PC-9 (cell line): Measurements from ENCODE around the gene YPEL1. TPM values are rescaled to one million over a fixed set of nuclear protein-coding genes. Genes with fewer than 3 reads are reported as not detected.

Experiments used
- BruUV-seq: library from RNA; stranded (reverse); fragments of 400-500 nt; replicated peaks from 2 replicates; lab custom pipeline; 2021; lab: Mats Ljungman, UMichigan
- CTCF ChIA-PET: fragments of 300-600 bp; sonication (Branson Sonifier 250); formaldehyde crosslinking; loops from one replicate; lab custom pipeline; 2022; ENCODE audit warnings: antibody characterized with exemption; lab: Charles Lee
- POLR2A ChIA-PET: fragments of 300-600 bp; sonication (Branson Sonifier 250); formaldehyde crosslinking; loops from one replicate; lab custom pipeline; 2022; ENCODE audit warnings: antibody characterized with exemption; ENCODE audit not compliant: unreplicated experiment; lab: Charles Lee
- DNase-seq, 2 experiments: peaks; one replicate each; pipeline versions ENCODE4 v3.0.0 to v3.0.0-alpha.2; 2015 to 2022; ENCODE audit warnings: mixed read lengths in 1 of 2
- H2AFZ ChIP-seq: fragments of 200-600 bp; sonication (generic); 2 replicates; pipeline ENCODE4 v1.8.1; 2017; ENCODE audit warnings: antibody characterized with exemption
- H3F3A ChIP-seq: fragments of 200-600 bp; sonication (generic); 2 replicates; pipeline ENCODE4 v1.8.1; 2017; ENCODE audit warnings: antibody characterized with exemption, mild to moderate bottlenecking, low read depth; ENCODE audit not compliant: insufficient read depth
- H3K27ac ChIP-seq: fragments of 200-600 bp; sonication (generic); 2 replicates; pipeline ENCODE4 v1.6.1; 2016; ENCODE audit warnings: mixed run types
- H3K27me3 ChIP-seq: fragments of 200-600 bp; sonication (generic); 2 replicates; pipeline ENCODE4 v1.6.1; 2016; ENCODE audit warnings: low read depth, mixed run types; ENCODE audit not compliant: insufficient read depth
- H3K36me3 ChIP-seq: fragments of 200-600 bp; sonication (generic); 2 replicates; pipeline ENCODE4 v1.6.1; 2016; ENCODE audit warnings: low read depth, mixed run types
- H3K4me1 ChIP-seq: fragments of 200-600 bp; sonication (generic); replicated peaks from 2 replicates; pipeline ENCODE4 v1.6.1; 2016; ENCODE audit warnings: mixed run types; ENCODE audit not compliant: insufficient read depth
- H3K4me2 ChIP-seq: fragments of 200-600 bp; sonication (generic); 2 replicates; pipeline ENCODE4 v1.6.1; 2017; ENCODE audit warnings: mixed run types
- H3K4me3 ChIP-seq: fragments of 200-600 bp; sonication (generic); 2 replicates; pipeline ENCODE4 v1.6.1; 2016; ENCODE audit warnings: mixed run types
- H3K79me2 ChIP-seq: fragments of 200-600 bp; sonication (generic); 2 replicates; pipeline ENCODE4 v1.6.1; 2017; ENCODE audit warnings: low read depth, mixed run types
- H3K9me2 ChIP-seq: fragments of 200-600 bp; sonication (generic); 2 replicates; pipeline ENCODE4 v1.8.1; 2017; ENCODE audit warnings: mild to moderate bottlenecking; ENCODE audit not compliant: insufficient read depth
- H3K9me3 ChIP-seq: fragments of 200-600 bp; sonication (generic); 2 replicates; pipeline ENCODE4 v1.8.1; 2016; ENCODE audit warnings: low read depth; ENCODE audit not compliant: insufficient read depth
- H4K20me1 ChIP-seq: fragments of 200-600 bp; sonication (generic); 2 replicates; pipeline ENCODE4 v1.8.1; 2017; ENCODE audit not compliant: insufficient read depth
- CTCF ChIP-seq: fragments of 200-600 bp; sonication (generic); conservative IDR thresholded peaks from 2 replicates; pipeline ENCODE4 v1.6.1; 2017; ENCODE audit warnings: mixed run types, antibody characterized with exemption, mild to moderate bottlenecking, moderate library complexity
- EZH2 ChIP-seq: fragments of 200-600 bp; sonication (generic); IDR thresholded peaks from 2 replicates; pipeline ENCODE4 v1.8.0; 2017; ENCODE audit warnings: antibody characterized with exemption, low read depth
- intact Hi-C: fragments of 100-400 bp; cut with micrococcal nuclease; formaldehyde crosslinking; loops from one replicate; pipeline ENCODE4 v1.10.0; 2022; ENCODE audit not compliant: unreplicated experiment
- total RNA-seq: library from RNA; stranded (reverse); gene quantifications from 2 replicates; pipeline ENCODE4 v1.2.3, GENCODE V29; 2021

YPEL1 gene
- total RNA-seq, 1 experiment from 2014 or later: 5.2 TPM

- no TSS peak for BruUV-seq
- no peak overlapping the region for H3K4me3 ChIP-seq
- H2AFZ ChIP-seq: no peak overlapping the region
- no peaks in the 10 kb centered on the region for H3K79me2 ChIP-seq
- no peaks in the 10 kb centered on the region for H3K4me1 ChIP-seq
- no peaks in the 10 kb centered on the region for H3K9me3 ChIP-seq
- POLR2A ChIA-PET: no interaction called here
- no peak overlapping the region for H3K27ac ChIP-seq
- H3K4me2 ChIP-seq: no peak overlapping the region
- no peaks in the 10 kb centered on the region for H4K20me1 ChIP-seq
- H3K27me3 ChIP-seq: no peaks in the 10 kb centered on the region
- TF ChIP-seq EZH2: no peak
- no peak for TF ChIP-seq CTCF
- CTCF ChIA-PET: no interaction called here
- H3F3A ChIP-seq: no peaks in the 10 kb centered on the region
- DNase-seq: no peak
- intact Hi-C loops: no loop called here
- H3K9me2 ChIP-seq: no peaks in the 10 kb centered on the region
- no peaks in the 10 kb centered on the region for H3K36me3 ChIP-seq
Measured at GRCh38 chr22:21741790-21742189, 6.2 kb upstream of the YPEL1 start.

- CTCF ChIA-PET: no interaction called here
Measured at GRCh38 chr22:21741059-21741458, 5.5 kb upstream of the YPEL1 start.

GRCh38 chr22:21739828-21740377, 4.3 kb upstream of the YPEL1 start:
- no peaks in the 10 kb centered on the region for H4K20me1 ChIP-seq
- H3K4me1 ChIP-seq: peaks cover 3% of the 10 kb centered on the region; the same call in 1 of the 2 replicates
- H3K4me2 ChIP-seq: no peak overlapping the region
- no peak overlapping the region for H2AFZ ChIP-seq
- TF ChIP-seq EZH2 (no peak), CTCF (no peak)
- H3K4me3 ChIP-seq: no peak overlapping the region
- H3F3A ChIP-seq: no peaks in the 10 kb centered on the region
- BruUV-seq: no TSS peak
- ChIA-PET POLR2A (no interaction called here), CTCF (no interaction called here)
- H3K9me3 ChIP-seq: no peaks in the 10 kb centered on the region
- no peak overlapping the region for H3K27ac ChIP-seq
- H3K79me2 ChIP-seq: no peaks in the 10 kb centered on the region
- H3K9me2 ChIP-seq: no peaks in the 10 kb centered on the region
- intact Hi-C loops: loop anchor here (10.0 kb wide), 1 partner anchor 125 kb away; the partner anchor contains the start of gene MAPK1
- no peaks in the 10 kb centered on the region for H3K27me3 ChIP-seq
- H3K36me3 ChIP-seq: no peaks in the 10 kb centered on the region
- DNase-seq: no peak

More at GRCh38 chr22:21741059-21741458, 5.5 kb upstream of the YPEL1 start:
- no peaks in the 10 kb centered on the region for H3K36me3 ChIP-seq
- no peaks in the 10 kb centered on the region for H3K27me3 ChIP-seq
- H3F3A ChIP-seq: no peaks in the 10 kb centered on the region
- H3K9me3 ChIP-seq: no peaks in the 10 kb centered on the region
- H3K9me2 ChIP-seq: no peaks in the 10 kb centered on the region
- TF ChIP-seq EZH2 (no peak), CTCF (no peak)
- no peak overlapping the region for H3K27ac ChIP-seq
- no peak for DNase-seq
- no peak overlapping the region for H3K4me2 ChIP-seq
- no peaks in the 10 kb centered on the region for H3K4me1 ChIP-seq
- POLR2A ChIA-PET: no interaction called here
- no peaks in the 10 kb centered on the region for H3K79me2 ChIP-seq
- intact Hi-C loops: no loop called here
- no TSS peak for BruUV-seq
- H4K20me1 ChIP-seq: no peaks in the 10 kb centered on the region
- H2AFZ ChIP-seq: no peak overlapping the region
- no peak overlapping the region for H3K4me3 ChIP-seq
